Measurements from ENCODE around the gene BICDL2.
"Not testable (repeated sequence)": the region's sequence is repeated elsewhere in the genome, so short reads cannot be mapped to it uniquely, and the experiment has no call there.

The BICDL2 gene

GRCh38 chr16:3074860-3075522, 38.2 kb upstream of the BICDL2 start:
- H3K4me1 ChIP-seq (ENCODE audit: control insufficient read depth, insufficient read depth, low read length): no peaks in the 10 kb centered on the region
- H3K9ac ChIP-seq (ENCODE audit: low read length): no peak overlapping the region
- H3K27me3 ChIP-seq (replicated peaks; ENCODE audit: control insufficient read depth, insufficient read depth, low read length): peaks cover 31% of the 10 kb centered on the region
- no peak overlapping the region for H3K4me3 ChIP-seq (ENCODE audit: low read length)
- no peak for DNase-seq (ENCODE audit: low read depth)
- no peaks in the 10 kb centered on the region for H3K9me3 ChIP-seq (ENCODE audit: control insufficient read depth, low read length)
- no peaks in the 10 kb centered on the region for H3K36me3 ChIP-seq (ENCODE audit: control insufficient read depth, insufficient read depth, low read length, severe bottlenecking)

- Histone ChIP-seq H3K36me3 (ENCODE audit: control insufficient read depth, insufficient read depth, low read length, severe bottlenecking) (no peaks in the 10 kb centered on the region), H3K4me1 (ENCODE audit: control insufficient read depth, insufficient read depth, low read length) (no peaks in the 10 kb centered on the region)
- no peak for DNase-seq (ENCODE audit: low read depth)
These were observed 36.7 kb upstream of the BICDL2 start for GRCh38 chr16:3073448-3073847.

GRCh38 chr16:3072576-3073263, 36.0 kb upstream of the BICDL2 start:
- not testable (repeated sequence) for H3K4me3 ChIP-seq (ENCODE audit: low read length); H3K36me3 ChIP-seq (ENCODE audit: control insufficient read depth, insufficient read depth, low read length, severe bottlenecking); H3K9ac ChIP-seq (ENCODE audit: low read length); DNase-seq (ENCODE audit: low read depth); H3K4me1 ChIP-seq (ENCODE audit: control insufficient read depth, insufficient read depth, low read length); H3K9me3 ChIP-seq (ENCODE audit: control insufficient read depth, low read length)
- peaks cover 27% of the 10 kb centered on the region for H3K27me3 ChIP-seq (replicated peaks; ENCODE audit: control insufficient read depth, insufficient read depth, low read length)

More at GRCh38 chr16:3073448-3073847, 36.7 kb upstream of the BICDL2 start:
- Histone ChIP-seq H3K9ac (ENCODE audit: low read length) (no peak overlapping the region), H3K9me3 (ENCODE audit: control insufficient read depth, low read length) (no peaks in the 10 kb centered on the region), H3K4me3 (ENCODE audit: low read length) (no peak overlapping the region), H3K27me3 (replicated peaks; ENCODE audit: control insufficient read depth, insufficient read depth, low read length) (peaks cover 29% of the 10 kb centered on the region)

- peaks cover 24% of the 10 kb centered on the region for H3K27me3 ChIP-seq (replicated peaks; ENCODE audit: control insufficient read depth, insufficient read depth, low read length)
- not testable (repeated sequence) for H3K9ac ChIP-seq (ENCODE audit: low read length); H3K4me1 ChIP-seq (ENCODE audit: control insufficient read depth, insufficient read depth, low read length); DNase-seq (ENCODE audit: low read depth); H3K36me3 ChIP-seq (ENCODE audit: control insufficient read depth, insufficient read depth, low read length, severe bottlenecking); H3K4me3 ChIP-seq (ENCODE audit: low read length); H3K9me3 ChIP-seq (ENCODE audit: control insufficient read depth, low read length)
These were observed 35.4 kb upstream of the BICDL2 start for GRCh38 chr16:3072148-3072547.

GRCh38 chr16:3071655-3072054, 34.9 kb upstream of the BICDL2 start:
- Histone ChIP-seq H3K4me1 (ENCODE audit: control insufficient read depth, insufficient read depth, low read length) (no peaks in the 10 kb centered on the region), H3K4me3 (ENCODE audit: low read length) (no peak overlapping the region), H3K9ac (ENCODE audit: low read length) (no peak overlapping the region), H3K36me3 (ENCODE audit: control insufficient read depth, insufficient read depth, low read length, severe bottlenecking) (no peaks in the 10 kb centered on the region), H3K27me3 (replicated peaks; ENCODE audit: control insufficient read depth, insufficient read depth, low read length) (peaks cover 22% of the 10 kb centered on the region), H3K9me3 (ENCODE audit: control insufficient read depth, low read length) (no peaks in the 10 kb centered on the region)
- no peak for DNase-seq (ENCODE audit: low read depth)

GRCh38 chr16:3070608-3071111, 33.9 kb upstream of the BICDL2 start:
- DNase-seq (ENCODE audit: low read depth): no peak
- H3K4me1 ChIP-seq (ENCODE audit: control insufficient read depth, insufficient read depth, low read length): no peaks in the 10 kb centered on the region
- H3K9ac ChIP-seq (ENCODE audit: low read length): no peak overlapping the region
- H3K4me3 ChIP-seq (ENCODE audit: low read length): no peak overlapping the region
- H3K36me3 ChIP-seq (ENCODE audit: control insufficient read depth, insufficient read depth, low read length, severe bottlenecking): no peaks in the 10 kb centered on the region
- H3K9me3 ChIP-seq (ENCODE audit: control insufficient read depth, low read length): no peaks in the 10 kb centered on the region
- peaks cover 19% of the 10 kb centered on the region for H3K27me3 ChIP-seq (replicated peaks; ENCODE audit: control insufficient read depth, insufficient read depth, low read length)

GRCh38 chr16:3069146-3069545, 32.4 kb upstream of the BICDL2 start:
- H3K9me3 ChIP-seq (ENCODE audit: control insufficient read depth, low read length); H3K9ac ChIP-seq (ENCODE audit: low read length); H3K4me3 ChIP-seq (ENCODE audit: low read length); DNase-seq (ENCODE audit: low read depth); H3K36me3 ChIP-seq (ENCODE audit: control insufficient read depth, insufficient read depth, low read length, severe bottlenecking); H3K4me1 ChIP-seq (ENCODE audit: control insufficient read depth, insufficient read depth, low read length): not testable (repeated sequence)
- H3K27me3 ChIP-seq (replicated peaks; ENCODE audit: control insufficient read depth, insufficient read depth, low read length): peaks cover 23% of the 10 kb centered on the region

- Histone ChIP-seq H3K9ac (ENCODE audit: low read length) (no peak overlapping the region), H3K4me3 (ENCODE audit: low read length) (no peak overlapping the region), H3K4me1 (ENCODE audit: control insufficient read depth, insufficient read depth, low read length) (peaks cover 8% of the 10 kb centered on the region), H3K9me3 (ENCODE audit: control insufficient read depth, low read length) (no peaks in the 10 kb centered on the region), H3K36me3 (ENCODE audit: control insufficient read depth, insufficient read depth, low read length, severe bottlenecking) (no peaks in the 10 kb centered on the region), H3K27me3 (replicated peaks; ENCODE audit: control insufficient read depth, insufficient read depth, low read length) (peaks cover 16% of the 10 kb centered on the region)
- DNase-seq (ENCODE audit: low read depth): no peak
These were observed 31.7 kb upstream of the BICDL2 start for GRCh38 chr16:3068487-3068886.

GRCh38 chr16:3066440-3066748, 29.6 kb upstream of the BICDL2 start:
- Histone ChIP-seq H3K36me3 (ENCODE audit: control insufficient read depth, insufficient read depth, low read length, severe bottlenecking) (no peaks in the 10 kb centered on the region), H3K9ac (ENCODE audit: low read length) (no peak overlapping the region), H3K9me3 (ENCODE audit: control insufficient read depth, low read length) (no peaks in the 10 kb centered on the region), H3K4me1 (ENCODE audit: control insufficient read depth, insufficient read depth, low read length) (peaks cover 8% of the 10 kb centered on the region), H3K27me3 (replicated peaks; ENCODE audit: control insufficient read depth, insufficient read depth, low read length) (peaks cover 11% of the 10 kb centered on the region), H3K4me3 (ENCODE audit: low read length) (no peak overlapping the region)
- no peak for DNase-seq (ENCODE audit: low read depth)

- H3K4me3 ChIP-seq (ENCODE audit: low read length): peak overlapping the region; percentile 54
- H3K36me3 ChIP-seq (ENCODE audit: control insufficient read depth, insufficient read depth, low read length, severe bottlenecking): no peaks in the 10 kb centered on the region
- no peaks in the 10 kb centered on the region for H3K9me3 ChIP-seq (ENCODE audit: control insufficient read depth, low read length)
- peak overlapping the region; percentile 15 for H3K9ac ChIP-seq (ENCODE audit: low read length)
- peaks cover 8% of the 10 kb centered on the region for H3K4me1 ChIP-seq (ENCODE audit: control insufficient read depth, insufficient read depth, low read length)
- H3K27me3 ChIP-seq (replicated peaks; ENCODE audit: control insufficient read depth, insufficient read depth, low read length): peaks cover 7% of the 10 kb centered on the region
- no peak for DNase-seq (ENCODE audit: low read depth)
These were observed 29.1 kb upstream of the BICDL2 start for GRCh38 chr16:3065742-3066439.

- DNase-seq (ENCODE audit: low read depth): peak; percentile 82
- Histone ChIP-seq H3K4me3 (ENCODE audit: low read length) (peak within 1 kb of the TSS; percentile 54), H3K9ac (ENCODE audit: low read length) (peak within 1 kb of the TSS; percentile 15), H3K27me3 (replicated peaks; ENCODE audit: control insufficient read depth, insufficient read depth, low read length) (peaks cover 7% of the 10 kb centered on the region), H3K36me3 (ENCODE audit: control insufficient read depth, insufficient read depth, low read length, severe bottlenecking) (no peaks in the 10 kb centered on the region), H3K4me1 (ENCODE audit: control insufficient read depth, insufficient read depth, low read length) (peaks cover 8% of the 10 kb centered on the region), H3K9me3 (ENCODE audit: control insufficient read depth, low read length) (no peaks in the 10 kb centered on the region)
These were observed 28.5 kb upstream of the BICDL2 start, which contains the start of gene IL32 for GRCh38 chr16:3065069-3065741. Gene IL32, plus strand, starts transcription at chr16:3065640. Its CDS starts 172 bp downstream, at chr16:3065812.

All from adipocyte (in vitro differentiated cells).